ENCODE results near the gene NRG2. TPM values are rescaled to one million over a fixed set of nuclear protein-coding genes. Genes with fewer than 3 reads are reported as not detected.

NRG2 gene
- total and polyA plus RNA-seq, 8 donors, result 0.68 to 10.6 (median 7.5) TPM

- peaks cover 0 to 5% of the 10 kb centered on the region in 2 donors for H3K9me3 ChIP-seq
Measured at GRCh38 chr5:139822553-139823425, 220.3 kb downstream of the NRG2 start.

GRCh38 chr5:139821806-139822552, 221.1 kb downstream of the NRG2 start:
- no peaks in the 10 kb centered on the region for H3K36me3 ChIP-seq
- H3K27ac ChIP-seq, result no peak overlapping the region
- intact Hi-C loops (cut with DNase I), result no loop called here
- H3K9me3 ChIP-seq, result peaks cover 0 to 5% of the 10 kb centered on the region in 2 donors
- no peak for TF ChIP-seq CTCF (IDR thresholded peaks at IDR 0.05)
- no peaks in the 10 kb centered on the region for H3K27me3 ChIP-seq
- no peaks in the 10 kb centered on the region for H3K4me1 ChIP-seq
- DNase-seq, result peak in 1 of 4 donors; percentile 48
- no peak for ATAC-seq
- H3K4me3 ChIP-seq, result no peak overlapping the region

More at GRCh38 chr5:139822553-139823425, 220.3 kb downstream of the NRG2 start:
- intact Hi-C loops (cut with DNase I), result no loop called here
- DNase-seq, result peak in 1 of 4 donors; percentile 78
- no peak for ATAC-seq
- H3K27ac ChIP-seq, result no peak overlapping the region
- TF ChIP-seq CTCF (IDR thresholded peaks at IDR 0.05), result no peak
- H3K27me3 ChIP-seq, result no peaks in the 10 kb centered on the region
- H3K36me3 ChIP-seq, result no peaks in the 10 kb centered on the region
- no peak overlapping the region for H3K4me3 ChIP-seq
- H3K4me1 ChIP-seq, result no peaks in the 10 kb centered on the region

GRCh38 chr5:139820606-139821005, 222.5 kb downstream of the NRG2 start:
- TF ChIP-seq CTCF (IDR thresholded peaks at IDR 0.05), result no peak

GRCh38 chr5:139820130-139820529, 223.0 kb downstream of the NRG2 start:
- no peaks in the 10 kb centered on the region for H3K4me1 ChIP-seq
- no peak overlapping the region for H3K4me3 ChIP-seq
- DNase-seq (no peak), ATAC-seq (no peak)
- no peaks in the 10 kb centered on the region for H3K36me3 ChIP-seq
- TF ChIP-seq CTCF (IDR thresholded peaks at IDR 0.05), result no peak
- H3K27me3 ChIP-seq, result no peaks in the 10 kb centered on the region
- no peak overlapping the region for H3K27ac ChIP-seq
- H3K9me3 ChIP-seq, result peaks cover 0 to 5% of the 10 kb centered on the region in 2 donors
- intact Hi-C loops (cut with DNase I), result no loop called here

More at GRCh38 chr5:139820606-139821005, 222.5 kb downstream of the NRG2 start:
- H3K4me1 ChIP-seq, result no peaks in the 10 kb centered on the region
- ATAC-seq (no peak), DNase-seq (no peak)
- no peak overlapping the region for H3K4me3 ChIP-seq
- H3K9me3 ChIP-seq, result peaks cover 0 to 5% of the 10 kb centered on the region in 2 donors
- intact Hi-C loops (cut with DNase I), result no loop called here
- no peaks in the 10 kb centered on the region for H3K27me3 ChIP-seq
- H3K27ac ChIP-seq, result no peak overlapping the region
- no peaks in the 10 kb centered on the region for H3K36me3 ChIP-seq

- H3K4me1 ChIP-seq, result no peaks in the 10 kb centered on the region
- H3K4me3 ChIP-seq, result no peak overlapping the region
- DNase-seq (no peak), ATAC-seq (no peak)
- H3K36me3 ChIP-seq, result no peaks in the 10 kb centered on the region
- peaks cover 0 to 5% of the 10 kb centered on the region in 2 donors for H3K9me3 ChIP-seq
- intact Hi-C loops (cut with DNase I), result no loop called here
- no peak for TF ChIP-seq CTCF (IDR thresholded peaks at IDR 0.05)
- no peak overlapping the region for H3K27ac ChIP-seq
- no peaks in the 10 kb centered on the region for H3K27me3 ChIP-seq
Measured at GRCh38 chr5:139817970-139818369, 225.1 kb downstream of the NRG2 start.
